ENCODE results near the gene MMAA. TPM values are rescaled to one million over a fixed set of nuclear protein-coding genes. Genes with fewer than 3 reads are reported as not detected.
"Not testable (repeated sequence)": the region's sequence is repeated elsewhere in the genome, so short reads cannot be mapped to it uniquely, and the experiment has no call there.

Gene MMAA
- polyA plus RNA-seq, 5 donors, result 5.7 to 9.4 (median 7.2) TPM

DNA sequence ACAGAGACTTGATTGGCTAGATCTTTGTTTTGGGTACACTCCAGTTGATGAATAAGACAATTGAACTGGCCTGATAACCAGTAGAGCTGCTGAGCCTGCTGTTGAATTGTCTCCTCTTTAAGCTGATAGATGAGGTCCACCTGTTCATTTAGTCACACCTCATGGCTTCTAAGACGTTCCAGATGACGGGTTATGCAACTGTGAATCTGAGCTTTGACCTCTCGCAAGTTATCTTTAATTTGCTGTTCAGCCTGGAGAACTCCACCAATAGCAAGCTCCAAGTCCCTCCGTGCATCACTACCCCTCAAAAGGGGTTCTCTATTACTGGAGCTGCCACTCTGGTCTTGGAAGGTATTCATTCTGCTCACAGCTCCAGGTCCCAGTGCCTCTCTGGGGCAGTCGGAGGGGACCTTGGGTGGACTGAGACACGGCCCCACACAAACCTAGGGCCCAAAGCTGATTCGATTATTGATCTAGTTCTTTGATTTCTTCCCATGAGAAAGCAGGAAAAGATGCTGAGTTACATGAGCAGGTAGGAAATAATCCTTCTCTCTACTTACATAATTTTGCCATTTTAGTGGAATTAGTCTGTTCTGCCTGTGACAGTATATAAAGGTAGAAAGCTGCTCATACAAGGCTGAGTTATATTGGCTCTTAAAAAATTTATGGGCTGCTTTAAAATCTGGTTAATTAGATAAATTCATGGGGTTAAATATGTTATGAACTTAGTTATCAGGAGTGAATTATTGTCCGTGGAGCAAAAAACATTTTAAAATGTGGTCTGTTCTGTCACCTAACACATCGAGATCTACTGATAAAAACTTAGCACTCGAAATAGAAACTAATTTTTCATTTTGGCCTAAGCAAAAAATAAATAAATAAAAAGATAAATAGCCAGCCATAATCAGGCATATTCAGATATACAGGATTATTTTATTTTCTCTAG is 6.8 kb downstream of the MMAA start:
- DNase-seq, result no peak

GRCh38 chr4:145626623-145626982 is 7.4 kb downstream of the MMAA start:
- DNase-seq, result no peak

DNA sequence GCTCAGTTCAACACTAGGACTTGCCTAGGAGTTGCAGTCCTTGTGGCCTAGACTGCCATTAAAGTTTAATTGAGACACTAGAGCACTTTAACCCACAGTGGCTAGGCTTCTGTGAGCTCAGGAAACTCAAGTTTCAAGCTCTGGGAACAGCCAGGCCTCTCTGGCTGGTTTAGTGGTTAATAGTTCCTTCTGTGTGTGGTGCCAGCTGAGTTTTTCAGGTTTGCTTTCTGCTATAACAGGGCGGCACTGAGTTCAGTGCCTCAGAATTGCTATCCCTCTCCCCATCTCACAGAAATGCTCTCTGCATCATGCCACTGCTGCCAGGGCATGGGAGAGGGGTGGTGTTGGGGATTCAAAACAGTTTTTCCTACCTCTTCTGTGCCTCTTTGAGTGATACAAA is 15.9 kb downstream of the MMAA start:
- DNase-seq, result no peak

GRCh38 chr4:145635630-145636029 is 16.4 kb downstream of the MMAA start:
- no peak for DNase-seq

DNA sequence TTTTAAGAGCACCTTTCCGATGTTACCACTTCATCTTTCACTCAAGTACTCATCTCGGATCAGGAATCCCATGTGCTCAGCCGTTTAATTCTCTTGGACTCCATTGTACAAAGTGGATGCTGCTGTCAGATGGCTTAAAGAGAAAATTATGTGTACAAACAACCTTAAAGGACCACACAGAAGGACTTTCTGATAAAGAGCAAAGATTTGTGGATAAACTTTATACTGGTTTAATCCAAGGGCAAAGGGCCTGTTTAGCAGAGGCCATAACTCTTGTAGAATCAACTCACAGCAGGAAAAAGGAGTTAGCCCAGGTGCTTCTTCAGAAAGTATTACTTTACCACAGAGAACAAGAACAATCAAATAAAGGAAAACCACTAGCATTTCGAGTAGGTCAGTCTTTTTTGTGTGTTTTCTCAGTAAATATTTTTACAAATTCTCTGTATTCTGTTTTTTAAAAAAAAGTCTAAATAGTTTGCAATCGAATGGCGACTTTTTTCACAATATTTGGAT is 20.1 kb downstream of the MMAA start:
- no peak for DNase-seq

- DNase-seq, result not testable (repeated sequence)
Observed at GRCh38 chr4:145640236-145640635, 21.1 kb downstream of the MMAA start.

DNA sequence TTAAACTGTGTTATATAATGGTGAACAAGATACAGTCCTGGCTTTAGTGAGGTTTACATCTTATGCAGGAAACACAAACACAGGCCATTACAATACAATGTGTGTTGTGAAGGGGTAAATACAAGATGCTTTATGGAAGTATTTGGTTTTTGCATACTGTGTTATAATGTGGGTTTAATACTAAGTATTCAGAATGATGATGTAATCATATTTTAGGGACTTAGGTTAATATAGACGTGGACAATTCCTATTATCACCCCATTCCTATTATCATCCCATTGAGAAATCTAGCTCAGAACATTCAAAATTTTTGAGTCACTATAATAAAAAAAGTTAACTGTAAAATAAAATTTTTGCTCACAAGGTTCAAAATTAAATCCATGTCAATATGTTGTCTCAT is 24.1 kb downstream of the MMAA start:
- DNase-seq, result no peak

DNA sequence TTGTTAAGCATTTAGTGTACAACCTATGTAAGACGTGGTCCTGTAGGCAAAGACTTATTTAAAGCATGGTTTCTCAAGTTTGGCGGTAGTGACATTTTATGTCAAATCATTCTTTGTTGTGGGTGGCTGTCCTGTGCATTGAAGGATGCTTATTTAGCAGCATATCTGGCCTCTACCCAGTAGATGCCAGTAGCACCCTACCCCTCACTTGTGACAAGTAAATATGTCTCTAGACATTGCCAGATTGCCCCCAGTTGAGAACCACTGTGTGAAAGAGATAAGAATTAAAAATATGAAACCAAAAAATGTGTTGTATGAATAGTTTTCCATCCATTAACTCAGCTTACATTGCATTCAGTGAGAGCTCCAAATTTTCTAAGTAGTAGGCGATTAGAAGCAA is 25.5 kb downstream of the MMAA start:
- no peak for DNase-seq

- no peak for DNase-seq
Observed at GRCh38 chr4:145656156-145656555, 37.0 kb downstream of the MMAA start.

DNA sequence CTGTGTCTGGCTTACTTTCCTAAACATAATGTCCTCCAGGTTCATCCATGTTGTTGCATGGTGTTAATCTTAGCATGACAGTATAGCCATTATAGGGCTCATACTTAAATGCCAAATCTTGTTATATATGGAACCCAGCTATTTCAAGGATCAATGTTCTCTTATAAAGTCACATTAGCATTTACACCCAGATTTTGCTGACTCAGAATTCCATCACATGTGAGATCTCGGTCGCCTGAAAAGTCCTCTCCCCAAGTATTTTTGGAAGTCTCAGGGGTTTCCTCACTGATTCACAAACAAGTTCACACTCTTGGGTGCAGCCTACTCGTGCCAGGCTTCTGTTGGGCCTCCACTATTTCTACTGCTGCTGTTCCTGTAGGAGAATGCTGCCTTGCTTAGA is 40.9 kb downstream of the MMAA start:
- no peak for DNase-seq

- no peak for DNase-seq
Observed at GRCh38 chr4:145663194-145663593, 44.0 kb downstream of the MMAA start.

DNA sequence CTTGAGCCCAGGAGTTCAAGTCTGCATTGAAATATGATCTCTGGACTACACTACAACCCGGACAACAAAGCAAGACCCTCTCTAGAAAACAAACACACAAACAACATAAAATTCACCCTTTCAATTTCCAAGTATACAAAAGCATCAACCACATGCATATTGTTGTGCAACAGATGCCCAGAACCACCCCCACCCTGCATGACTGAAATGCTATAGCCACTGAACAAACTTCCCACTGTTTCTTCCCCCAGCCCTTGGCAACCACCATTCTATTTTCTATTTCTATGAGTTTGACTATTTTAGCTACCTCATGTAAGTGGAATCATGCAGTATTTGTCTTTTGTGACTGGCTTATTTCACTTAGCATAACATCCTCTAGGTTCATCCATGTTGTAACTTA is 46.6 kb downstream of the MMAA start:
- DNase-seq, result no peak

DNA sequence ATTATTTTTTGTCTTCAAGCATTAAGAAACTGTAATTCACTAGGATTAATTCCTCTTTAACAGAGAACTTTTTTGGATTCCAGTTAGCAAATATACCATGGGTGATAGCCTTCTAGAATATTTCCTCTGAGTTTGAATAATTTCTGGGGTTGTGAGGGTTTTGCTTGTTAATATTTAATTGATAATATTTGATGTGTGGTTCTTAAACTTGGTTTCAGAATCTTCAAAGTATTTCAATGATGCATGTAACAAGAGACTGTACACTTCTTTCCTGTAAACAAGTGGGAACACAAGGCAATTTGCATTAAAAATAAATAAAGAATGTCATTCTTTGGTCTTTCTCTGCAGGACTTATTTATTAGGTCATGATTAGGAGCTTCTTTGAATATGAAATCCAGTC is 51.2 kb downstream of the MMAA start:
- no peak for DNase-seq

- peak in 1 of 2 donors; percentile 17 for DNase-seq
Observed at GRCh38 chr4:145679520-145679919, 60.3 kb downstream of the MMAA start.

DNA sequence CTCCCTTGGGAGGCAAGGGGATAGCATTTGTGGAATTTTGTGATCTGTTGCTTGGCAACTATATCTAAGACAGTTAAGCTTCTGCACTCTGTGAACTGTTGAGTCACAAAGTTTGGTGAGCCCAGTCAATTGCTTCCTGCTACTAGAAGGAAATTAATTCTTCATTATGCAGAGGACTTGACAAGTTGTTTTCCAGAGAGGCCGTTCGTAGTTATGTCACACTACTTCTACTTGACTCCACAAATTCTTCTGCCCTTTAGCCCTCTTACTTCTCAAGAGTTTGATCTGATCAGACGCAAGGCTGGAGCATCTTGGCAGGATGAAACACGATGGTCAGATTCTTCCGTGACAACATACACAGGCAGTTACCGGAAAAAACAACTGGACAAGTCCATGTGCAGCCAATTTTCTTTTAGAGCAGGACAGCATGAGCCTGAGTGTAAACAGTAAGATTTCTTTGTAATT is 60.8 kb downstream of the MMAA start, which contains the start of gene C4orf51:
Gene C4orf51 (plus strand): TSS at position 156 of the 465 bp plus-strand sequence. CDS start 58 bp downstream, at position 214.
- peak in 1 of 2 donors; percentile 10 for DNase-seq

DNA sequence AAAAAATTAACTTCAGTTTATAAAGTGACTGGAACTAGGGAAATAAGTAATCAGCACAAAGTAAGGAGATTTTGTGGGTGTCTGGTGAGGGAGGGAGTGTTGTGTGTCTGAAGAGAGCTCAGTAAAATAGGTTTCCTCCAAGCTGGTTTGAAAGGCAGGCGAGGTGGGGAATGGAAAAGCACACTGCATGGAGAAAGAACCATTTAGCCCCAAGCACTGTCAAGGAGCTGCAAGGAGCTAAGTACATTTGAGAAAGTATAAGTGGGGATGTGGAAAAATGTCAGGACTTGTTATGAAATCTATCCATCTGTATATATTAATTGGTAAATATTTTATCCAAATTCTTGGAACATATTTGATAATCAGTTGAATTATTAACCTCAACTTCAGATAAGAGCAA is 61.7 kb downstream of the MMAA start:
- no peak for DNase-seq

DNA sequence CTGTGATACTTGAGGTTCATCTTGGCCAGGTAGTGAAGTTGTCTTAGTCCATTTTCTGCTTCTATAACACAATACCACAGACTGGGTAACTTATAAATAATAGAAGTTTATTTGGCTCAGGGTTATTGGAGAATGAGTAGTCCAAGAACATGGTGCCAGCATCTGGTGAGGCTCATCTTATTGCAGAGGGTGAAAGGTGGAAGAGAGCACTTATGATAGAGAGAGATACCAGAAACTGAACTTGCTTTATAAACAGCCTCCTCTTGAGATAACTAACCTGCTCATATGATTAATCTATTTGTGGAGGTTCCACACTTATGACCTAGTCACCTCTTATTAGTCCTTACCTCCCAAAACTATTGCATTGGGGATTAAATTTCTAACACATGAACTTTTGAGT is 62.3 kb downstream of the MMAA start:
- no peak for DNase-seq

DNA sequence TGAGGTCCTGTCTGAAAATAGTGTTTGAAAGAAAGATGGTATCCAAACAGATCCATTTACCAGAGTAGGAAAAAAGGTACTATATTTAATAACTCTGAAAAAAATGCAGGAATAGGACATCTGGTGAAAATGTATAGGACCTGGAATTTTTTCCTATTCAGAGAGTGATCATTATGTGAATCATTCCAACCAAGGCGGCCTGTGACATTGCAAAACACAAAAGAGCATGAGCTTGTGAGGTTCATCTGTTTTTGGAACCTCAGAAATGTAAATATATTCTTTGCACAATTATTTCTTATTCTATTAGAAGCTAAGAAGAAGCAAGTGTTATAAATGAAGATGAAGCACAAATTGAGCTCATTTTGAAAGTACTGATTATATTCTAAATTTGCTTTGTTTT is 62.8 kb downstream of the MMAA start:
- no peak for DNase-seq

DNA sequence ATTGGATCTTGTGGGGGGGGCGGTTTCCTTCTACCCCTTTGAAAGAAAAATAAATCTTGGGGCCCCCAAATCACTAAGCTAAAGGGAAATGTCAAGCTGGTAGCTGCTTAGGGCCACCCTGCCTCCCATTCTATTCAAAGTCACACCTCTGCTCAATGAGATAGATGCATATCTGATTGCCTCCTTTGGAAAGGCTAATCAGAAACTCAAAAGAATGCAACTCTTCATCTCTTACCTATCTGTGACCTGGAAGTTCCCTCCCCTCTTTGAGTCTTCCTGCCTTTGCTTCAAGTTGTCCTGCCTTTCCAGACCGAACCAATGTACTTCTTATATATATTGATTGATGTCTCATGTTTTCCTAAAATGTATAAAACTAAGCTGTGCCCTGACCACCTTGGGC is 67.8 kb downstream of the MMAA start:
- DNase-seq, result no peak

DNA sequence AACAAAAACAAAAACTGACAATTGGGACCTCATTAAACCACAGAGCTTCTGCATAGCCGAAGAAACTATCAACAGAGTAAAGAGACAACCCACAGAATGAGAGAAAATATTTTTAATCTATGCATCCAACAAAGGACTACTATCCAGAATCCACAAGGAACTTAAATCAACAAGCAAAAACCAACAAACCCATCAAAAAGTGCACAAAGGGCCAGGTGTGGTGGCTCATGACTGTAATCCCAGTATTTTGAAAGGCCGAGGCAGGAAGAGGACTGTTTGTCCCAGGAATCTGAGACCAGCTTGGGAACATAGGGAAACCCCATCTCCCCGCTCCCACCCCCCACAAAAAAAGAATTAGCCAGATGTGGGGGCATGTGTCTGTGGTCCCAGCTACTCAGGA is 71.4 kb downstream of the MMAA start:
- DNase-seq, result no peak

DNA sequence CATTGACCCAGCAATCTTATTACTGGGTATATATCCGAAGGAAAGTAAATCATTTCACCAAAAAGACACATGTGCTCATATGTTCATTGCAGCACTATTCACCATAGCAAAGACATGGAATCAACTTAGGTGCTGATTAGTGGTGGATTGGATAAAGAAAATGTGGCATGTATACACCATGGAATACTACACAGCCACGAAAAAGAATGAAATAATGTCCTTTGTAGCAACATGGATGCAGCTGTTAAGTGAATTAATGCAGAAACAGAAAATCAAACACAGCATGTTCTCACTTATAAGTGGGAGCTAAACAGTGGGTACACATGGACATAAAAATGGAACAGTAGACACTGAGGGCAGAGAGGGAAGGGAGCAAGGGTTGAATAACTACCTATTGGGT is 72.2 kb downstream of the MMAA start:
- DNase-seq, result not testable (repeated sequence)

DNA sequence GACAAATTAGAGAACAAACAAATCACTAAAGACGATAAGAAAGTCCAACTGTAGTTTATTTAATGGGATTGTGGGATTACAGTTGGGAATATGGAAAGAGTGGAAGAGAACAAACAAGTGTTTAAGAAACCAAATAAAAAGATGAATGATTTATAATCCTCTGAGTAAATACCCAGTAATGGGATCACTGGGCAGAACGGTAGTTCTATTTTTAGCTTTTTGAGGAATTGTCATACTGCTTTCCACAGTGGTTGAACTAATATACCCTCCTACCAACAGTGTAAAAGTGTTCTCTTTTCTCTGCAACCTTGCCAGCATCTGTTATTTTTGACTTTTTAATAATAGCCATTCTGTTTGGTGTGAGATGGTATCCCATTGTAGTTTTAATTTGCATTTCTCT is 75.7 kb downstream of the MMAA start:
- no peak for DNase-seq

DNA sequence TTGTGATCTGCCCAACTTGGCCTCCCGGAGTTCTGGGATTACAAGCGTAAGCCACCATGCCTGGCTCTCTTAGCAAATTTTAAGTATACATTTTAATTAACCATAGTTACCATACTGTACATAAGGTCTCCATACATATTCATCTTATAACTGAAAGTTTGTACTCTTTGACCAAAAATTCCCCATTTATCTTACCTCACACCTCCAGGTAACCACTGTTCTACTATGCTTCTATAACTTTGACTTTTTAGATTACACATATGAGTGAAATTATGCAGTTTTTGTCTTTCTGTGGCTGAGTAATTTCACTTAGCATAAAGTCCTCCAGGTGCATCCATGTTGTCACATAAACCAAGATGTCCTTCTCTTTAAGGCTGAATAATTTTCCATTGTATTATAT is 78.1 kb downstream of the MMAA start:
- no peak for DNase-seq

Measured in right lung (tissue), 5 donors.